Forelimb muscle (tissue), 1 donor: ENCODE results near the gene PPP2R5B. TPM values are rescaled to one million over a fixed set of nuclear protein-coding genes. Genes with fewer than 3 reads are reported as not detected.

ENCODE experiments used
- DNase-seq: peaks from one replicate; pipeline ENCODE4 v3.0.0-alpha.2; 2013; ENCODE audit warnings: low read depth
- polyA plus RNA-seq: library from polyadenylated mRNA; unstranded; fragments of 120-200 nt; gene quantifications from one replicate; pipeline ENCODE4 v1.2.1, GENCODE V29; 2013; ENCODE audit not compliant: insufficient read length

Gene PPP2R5B
- polyA plus RNA-seq, 1 donor = 9.9 TPM

DNA sequence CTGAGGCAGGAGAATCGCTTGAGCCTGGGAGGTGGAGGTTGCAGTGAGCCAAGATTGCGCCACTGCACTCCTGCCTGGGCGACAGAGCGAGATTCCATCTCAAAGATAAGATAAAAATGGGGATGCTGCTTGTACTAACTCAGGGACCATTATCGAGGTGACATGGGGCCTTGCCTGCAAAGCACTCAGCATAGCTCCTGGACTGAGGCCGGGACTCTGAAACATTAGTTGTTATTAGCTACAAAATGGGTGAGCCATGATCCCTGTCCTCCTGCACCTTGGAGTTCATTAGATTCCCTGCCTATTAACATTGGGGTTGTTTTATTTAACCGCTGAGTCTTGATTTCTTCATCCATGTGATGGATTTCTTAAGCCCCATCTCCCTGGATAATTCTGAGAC is 5.1 kb downstream of the PPP2R5B start:
- no peak for DNase-seq

- no peak for DNase-seq
These were observed 5.9 kb downstream of the PPP2R5B start for GRCh38 chr11:64930340-64930739.

- DNase-seq = no peak
These were observed 6.8 kb downstream of the PPP2R5B start for GRCh38 chr11:64931290-64931689.

GRCh38 chr11:64932324-64932723 is 7.8 kb downstream of the PPP2R5B start:
- DNase-seq = no peak

DNA sequence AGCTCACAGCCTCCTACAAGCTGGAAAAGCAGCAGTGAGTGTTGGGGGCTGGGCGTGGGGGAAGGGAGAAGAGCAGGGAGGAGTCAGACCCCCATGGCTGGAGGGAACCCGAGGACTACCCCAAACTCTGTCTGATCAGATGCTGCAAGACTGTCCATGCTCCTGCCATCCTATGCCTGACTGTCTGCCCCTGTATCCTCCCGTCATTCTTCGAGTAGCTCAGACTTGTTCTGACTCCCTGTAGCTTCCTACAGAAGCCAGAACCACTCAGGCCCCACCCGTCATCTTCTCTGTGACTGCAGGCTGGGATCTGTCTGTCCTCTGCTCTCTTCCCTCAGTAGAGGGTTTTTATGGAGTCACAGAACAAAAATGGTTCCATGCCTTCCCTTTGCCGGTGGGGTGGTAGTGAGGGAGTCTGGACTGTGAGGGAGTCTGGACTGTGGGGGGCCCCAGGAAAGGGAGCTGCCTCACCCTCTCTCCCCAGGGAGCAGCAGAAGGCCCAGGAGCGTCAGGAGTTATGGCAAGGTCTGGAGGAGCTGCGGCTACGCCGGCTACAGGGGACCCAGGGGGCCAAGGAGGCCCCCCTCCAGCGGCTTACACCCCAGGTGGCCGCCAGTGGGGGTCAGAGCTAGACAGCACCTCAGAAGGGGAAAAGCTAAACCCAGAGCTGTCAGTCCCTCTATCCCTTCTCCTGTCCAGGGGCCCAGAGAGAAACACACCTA is 8.9 kb downstream of the PPP2R5B start:
- no peak for DNase-seq

- DNase-seq = no peak
These were observed 9.6 kb downstream of the PPP2R5B start for GRCh38 chr11:64933935-64934681.

DNA sequence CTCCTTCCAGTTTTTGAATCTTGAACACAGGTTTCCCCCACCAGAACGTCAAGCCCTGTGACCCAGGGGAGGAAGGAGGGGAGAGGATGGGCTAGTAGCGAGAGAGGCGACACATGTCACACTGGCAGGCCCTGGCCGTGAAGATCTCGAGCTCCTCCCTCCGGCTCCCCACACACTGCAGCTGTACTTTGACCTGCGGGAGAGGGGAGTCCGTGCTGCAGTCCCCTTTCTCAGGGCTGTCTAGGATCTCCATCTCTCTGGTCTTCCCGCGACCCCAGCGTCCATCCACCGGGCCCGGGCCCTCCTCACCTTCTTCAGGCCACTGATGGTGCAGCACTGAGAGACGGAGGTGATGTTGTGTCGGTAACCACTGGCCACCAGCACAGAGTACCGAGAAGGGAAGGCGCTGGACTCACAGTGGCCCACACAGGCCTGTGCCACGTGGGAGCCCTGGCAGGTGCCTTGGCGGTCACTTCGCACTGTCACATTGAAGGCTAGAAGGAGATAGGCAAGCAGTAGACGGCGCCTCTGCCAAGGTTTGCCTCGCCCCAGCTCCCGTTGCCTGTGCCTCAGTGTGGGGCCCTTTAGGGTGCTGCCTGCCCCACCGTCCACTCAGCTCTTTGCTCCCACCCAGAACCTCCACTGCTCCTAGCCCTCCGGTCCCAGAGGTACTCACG is 10.3 kb downstream of the PPP2R5B start:
- no peak for DNase-seq

DNA sequence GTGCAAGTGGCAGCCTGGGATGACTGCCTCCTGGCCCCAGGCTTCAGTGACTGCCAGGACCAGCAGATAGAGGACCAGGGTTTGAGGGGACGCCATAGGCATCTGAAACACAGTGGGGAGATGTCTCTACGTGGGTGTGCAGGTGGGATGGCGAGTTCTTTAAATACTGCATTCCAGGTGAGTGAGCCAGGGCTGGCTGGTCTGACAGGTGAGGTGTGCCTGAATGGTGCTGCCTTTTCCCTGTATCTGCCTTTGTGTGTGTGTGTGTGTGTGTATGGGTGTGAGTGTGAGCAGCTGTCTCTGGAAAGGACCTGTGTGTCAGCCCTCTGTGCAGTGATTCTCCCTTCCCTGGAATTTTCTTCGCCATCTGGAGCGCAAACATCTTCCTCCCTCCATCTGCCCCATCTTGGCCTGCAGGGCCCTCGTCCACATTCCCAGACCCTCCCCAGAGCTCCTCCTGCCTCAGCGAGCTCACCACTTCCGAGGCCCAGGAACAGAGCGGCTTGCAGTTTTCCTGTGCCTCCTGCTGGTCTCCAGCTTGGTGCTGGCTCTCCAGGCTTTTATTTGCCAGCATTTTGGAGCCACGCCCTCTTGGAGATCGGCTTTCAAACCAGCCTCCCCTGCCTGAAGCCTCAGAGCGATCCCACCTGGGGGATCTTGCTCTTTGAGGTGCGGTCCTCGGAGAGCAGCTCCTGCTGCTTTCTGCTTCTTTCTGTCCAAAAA is 11.0 kb downstream of the PPP2R5B start, which contains the start of gene GPHA2:
GPHA2 (minus strand) TSS at position 535 of the 723 bp plus-strand sequence; CDS start at position 102, 433 bp downstream.
- DNase-seq = no peak

GRCh38 chr11:64936539-64936938 is 12.1 kb downstream of the PPP2R5B start:
- no peak for DNase-seq

DNA sequence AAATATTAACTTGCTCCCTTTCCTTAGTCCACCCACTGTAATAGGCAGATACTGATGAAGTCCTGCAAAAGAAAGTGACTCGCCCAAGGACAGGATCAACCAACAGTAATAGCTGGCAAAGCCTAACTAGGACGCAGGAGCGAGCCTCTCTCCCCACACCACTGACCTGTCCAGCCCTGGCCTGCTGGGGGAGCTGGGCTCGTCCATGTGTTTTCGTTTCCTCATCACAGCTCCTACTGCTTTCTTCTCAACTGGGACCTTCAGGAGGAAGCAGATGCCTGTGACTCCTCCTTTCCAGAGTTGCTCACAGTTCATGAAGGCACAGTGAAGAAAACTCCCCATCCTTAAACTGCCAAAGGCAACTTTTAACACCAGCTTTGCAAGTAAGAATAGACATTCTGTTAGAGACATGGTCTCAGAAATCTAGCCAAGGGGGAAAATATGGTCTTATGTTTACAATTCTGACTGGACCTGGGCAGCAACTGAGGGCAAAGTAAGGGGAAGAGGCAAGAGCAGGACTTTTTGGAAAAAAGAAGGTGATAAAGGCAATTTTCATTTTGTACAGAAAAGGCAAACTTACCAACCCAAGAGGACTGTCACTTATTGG is 22.8 kb downstream of the PPP2R5B start:
- no peak for DNase-seq

GRCh38 chr11:64951529-64951928 is 27.0 kb downstream of the PPP2R5B start:
- no peak for DNase-seq

DNA sequence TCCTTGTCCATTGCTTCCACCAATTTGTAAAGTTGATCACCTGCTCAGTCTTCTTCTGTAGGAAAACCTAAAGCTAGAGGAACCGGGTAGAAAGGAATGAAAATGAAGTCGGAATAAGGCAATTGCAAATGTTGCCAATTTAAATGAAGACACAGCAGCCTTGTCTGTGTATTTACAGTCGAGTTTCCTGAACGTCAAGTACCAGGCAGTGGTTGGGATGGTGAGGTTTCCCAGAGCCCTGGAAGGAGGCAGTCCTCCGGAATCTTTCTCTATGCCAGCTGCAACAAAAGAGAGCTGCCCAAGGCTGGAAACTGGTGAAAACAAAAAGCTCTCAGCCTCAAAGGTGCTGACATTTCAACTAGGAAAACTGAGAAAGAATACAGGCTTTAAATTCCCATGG is 29.7 kb downstream of the PPP2R5B start:
- DNase-seq = no peak

DNA sequence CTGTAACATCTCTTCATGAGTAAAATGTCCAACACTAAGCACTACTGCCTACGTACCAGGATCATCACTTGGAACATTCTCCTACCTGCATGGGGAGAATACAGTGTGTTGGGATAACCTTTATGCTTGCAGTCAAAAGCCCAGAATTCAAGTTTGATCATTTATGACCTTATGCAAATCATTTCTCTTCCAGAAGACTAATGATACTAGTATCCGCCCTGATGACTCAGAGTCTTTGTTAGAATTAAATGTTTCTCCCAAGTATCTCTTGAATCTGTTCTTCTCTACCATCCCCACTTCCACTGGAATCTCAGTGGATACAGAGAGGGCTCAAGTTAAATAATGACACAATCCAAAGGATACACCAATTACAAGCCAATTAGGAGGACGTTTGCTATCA is 35.0 kb downstream of the PPP2R5B start:
- no peak for DNase-seq

GRCh38 chr11:64960719-64961118 is 36.2 kb downstream of the PPP2R5B start:
- no peak for DNase-seq

GRCh38 chr11:64963072-64963631 is 38.7 kb downstream of the PPP2R5B start:
- DNase-seq = no peak

DNA sequence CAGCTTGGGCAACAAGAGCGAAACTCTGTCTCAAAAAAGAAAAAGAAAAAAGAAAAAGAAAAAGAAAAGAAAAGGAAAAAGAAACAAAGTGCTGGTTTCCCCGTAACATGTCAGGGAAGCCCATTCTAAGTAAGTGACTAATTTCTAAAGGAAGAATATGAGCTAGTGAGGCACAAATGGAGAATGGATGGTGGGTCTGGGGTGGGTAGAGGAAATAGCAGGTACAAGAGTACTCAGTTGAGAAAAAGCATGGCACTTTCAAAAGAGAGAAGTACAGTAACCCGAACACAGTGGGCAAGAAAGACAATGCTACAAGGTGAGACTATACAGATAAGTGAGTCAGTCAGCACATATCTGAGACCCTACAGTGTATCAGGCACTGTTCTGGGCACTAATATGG is 42.9 kb downstream of the PPP2R5B start:
- DNase-seq = no peak

GRCh38 chr11:64969209-64969608 is 44.7 kb downstream of the PPP2R5B start:
- no peak for DNase-seq

DNA sequence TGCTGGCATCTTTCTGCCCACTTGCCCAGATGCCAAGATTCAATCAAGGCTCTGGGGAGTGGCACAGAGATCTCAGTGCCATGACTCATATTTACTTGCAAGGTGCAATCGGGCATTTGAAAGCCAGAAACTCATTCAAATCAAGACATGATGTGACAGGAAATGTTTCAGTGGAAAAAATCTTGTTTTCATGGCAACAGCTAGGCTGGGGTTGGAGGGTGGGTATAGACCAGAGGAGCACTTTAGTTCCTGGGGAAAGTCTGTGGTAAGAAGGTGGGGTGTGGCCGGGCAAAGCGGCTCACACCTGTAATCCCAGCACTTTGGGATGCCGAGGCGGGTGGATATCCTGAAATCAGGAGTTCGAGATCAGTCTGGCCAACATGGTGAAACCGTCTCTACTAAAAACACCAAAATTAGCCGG is 46.3 kb downstream of the PPP2R5B start:
- no peak for DNase-seq

- peak; percentile 48 for DNase-seq
These were observed 47.1 kb downstream of the PPP2R5B start, which contains the start of gene MAJIN for GRCh38 chr11:64971421-64972233. Gene MAJIN (minus strand): TSS chr11:64972108. CDS start chr11:64959405, 12,703 bp downstream.

GRCh38 chr11:64974124-64974523 is 49.6 kb downstream of the PPP2R5B start:
- DNase-seq = no peak
